Natural killer cell (primary cell): ENCODE measurements around the gene TSPOAP1. TPM values are rescaled to one million over a fixed set of nuclear protein-coding genes. Genes with fewer than 3 reads are reported as not detected.

Experiments used
- ATAC-seq, 3 donors: fragments of 150-1000 bp in 2 of 3; fragments of 200-7000 bp in 1 of 3; cut with Tn5 transposase; 1 replicate in 1 of 3; 2 replicates in 2 of 3; pipeline ENCODE4 v1.10.0; 2021; ENCODE audit warnings: mild to moderate bottlenecking in 2 of 3, moderate library complexity in 2 of 3
- DNase-seq, 2 donors: peaks; one replicate each; pipeline versions ENCODE4 v3.0.0 to v3.0.0-alpha.2; 2013 to 2021; ENCODE audit warnings: mixed read lengths in 1 of 2
- H3K27ac ChIP-seq: one replicate; pipeline ENCODE4 v1.5.1; 2013; ENCODE audit warnings: mild to moderate bottlenecking, low read length
- H3K27me3 ChIP-seq: one replicate; pipeline ENCODE4 v1.6.1; 2013; ENCODE audit warnings: low read length; ENCODE audit not compliant: control insufficient read depth, insufficient read depth
- H3K36me3 ChIP-seq: one replicate; pipeline ENCODE4 v1.6.1; 2013; ENCODE audit warnings: low read length; ENCODE audit not compliant: control insufficient read depth, insufficient read depth
- H3K4me1 ChIP-seq: one replicate; pipeline ENCODE4 v1.6.1; 2013; ENCODE audit warnings: low read length; ENCODE audit not compliant: control insufficient read depth, insufficient read depth
- H3K4me3 ChIP-seq: one replicate; pipeline ENCODE4 v1.5.1; 2013; ENCODE audit warnings: low read length
- H3K9me3 ChIP-seq: one replicate; pipeline ENCODE4 v1.6.1; 2013; ENCODE audit warnings: low read length; ENCODE audit not compliant: control insufficient read depth, insufficient read depth
- H3K27ac Mint-ChIP-seq, 2 donors: one replicate each; pipeline ENCODE4 v1.8.0; 2022; ENCODE audit warnings: mild to moderate bottlenecking in 2 of 2, mixed read lengths in 2 of 2, moderate library complexity in 1 of 2
- H3K27me3 Mint-ChIP-seq, 2 donors: one replicate each; pipeline ENCODE4 v1.8.0; 2022; ENCODE audit warnings: low read depth in 2 of 2, mixed read lengths in 2 of 2
- H3K36me3 Mint-ChIP-seq: one replicate; pipeline ENCODE4 v1.8.0; 2022; ENCODE audit warnings: mixed read lengths
- H3K4me1 Mint-ChIP-seq, 2 donors: one replicate each; pipeline ENCODE4 v1.8.0; 2022; ENCODE audit warnings: mixed read lengths in 2 of 2
- H3K4me3 Mint-ChIP-seq: one replicate; pipeline ENCODE4 v1.8.0; 2022; ENCODE audit warnings: mild to moderate bottlenecking, moderate library complexity, mixed read lengths
- H3K9me3 Mint-ChIP-seq, 2 donors: one replicate each; pipeline ENCODE4 v1.8.0; 2022; ENCODE audit warnings: mixed read lengths in 2 of 2
- whole genome bisulfite sequencing: methylation state at CpG from one replicate; pipeline ENCODE4 v1.1.7; 2013; ENCODE audit warnings: missing lambda C conversion rate; ENCODE audit not compliant: insufficient coverage; 5-methylcytosine and 5-hydroxymethylcytosine counted together
- intact Hi-C: fragments of 100-400 bp; cut with micrococcal nuclease; formaldehyde crosslinking; loops from one replicate; pipeline ENCODE4 v1.14.2; 2022
- total RNA-seq, 4 donors: library from RNA; stranded (reverse); fragments of 120-200 nt in 1 of 4; gene quantifications; one replicate each; pipeline versions ENCODE4 v1.2.3 to v1.2.4, GENCODE V29; 2013 to 2022
- TF ChIP-seq, protein P1 (sequence below): fragments of 200-600 bp; IDR thresholded peaks from one replicate; pipeline ENCODE4 v1.8.0; 2022; ENCODE audit warnings: antibody characterized with exemption

The TSPOAP1 gene
- total RNA-seq, 3 donors from 2014 or later (not counting 1 experiment from before 2014, with no cell fraction given): 176 to 282 (median 246) TPM

DNA sequence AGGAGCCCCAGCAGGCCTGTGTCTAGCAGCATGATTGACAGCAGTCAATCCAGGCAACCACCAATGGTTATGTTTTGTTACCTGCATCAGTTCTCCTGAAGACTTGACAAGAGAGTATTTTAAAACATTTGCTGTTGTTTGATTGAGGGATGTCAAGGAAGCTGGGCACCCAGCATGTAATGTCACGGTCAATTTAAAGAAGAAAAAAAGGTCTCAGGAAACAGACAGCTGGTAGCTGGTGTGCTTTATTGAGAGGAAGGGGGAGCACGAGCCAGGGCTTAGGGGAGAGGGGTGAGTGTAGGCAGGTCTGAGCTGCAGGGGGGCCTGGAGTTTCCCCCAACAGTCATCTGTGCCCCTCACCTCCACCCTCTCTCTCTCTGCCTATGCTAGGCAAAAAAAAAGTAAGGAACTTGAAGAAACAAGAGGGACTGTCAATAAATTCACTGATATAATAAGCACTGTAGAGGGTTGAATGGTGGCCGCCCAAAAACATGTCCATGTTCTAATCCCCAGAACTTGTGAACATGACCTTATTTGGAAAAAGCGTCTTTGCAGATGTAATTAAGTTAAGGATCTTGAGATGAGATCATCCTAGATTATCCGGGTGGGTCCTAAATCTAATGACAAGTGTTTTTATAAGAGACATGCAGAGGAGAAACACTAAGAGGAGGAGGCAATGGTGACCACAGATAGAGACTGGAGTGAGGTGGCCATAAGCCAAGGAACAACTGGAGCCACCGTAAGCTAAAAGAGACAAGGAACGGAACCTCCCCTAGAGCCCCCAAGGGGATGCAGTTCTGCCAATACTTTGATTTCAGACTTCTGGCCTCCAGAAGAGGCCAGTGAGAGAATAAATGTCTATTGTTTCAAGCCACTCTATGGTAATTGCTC lies 14.5 kb downstream of the TSPOAP1 start:
- Histone ChIP-seq H3K4me1 (peaks cover 27% of the 10 kb centered on the region), H3K36me3 (peaks cover 78% of the 10 kb centered on the region), H3K27me3 (no peaks in the 10 kb centered on the region), H3K4me3 (no peak overlapping the region), H3K9me3 (no peaks in the 10 kb centered on the region), H3K27ac (no peak overlapping the region)
- no peak for ATAC-seq
- H3K36me3 Mint-ChIP-seq: no peaks in the 10 kb centered on the region
- peak overlapping the region; percentile 37 to 51 for H3K27ac Mint-ChIP-seq
- DNase-seq: no peak
- no peaks in the 10 kb centered on the region for H3K9me3 Mint-ChIP-seq
- 87% methylated on average over 6 of the region's 7 CpGs for WGBS
- peaks cover 15 to 32% of the 10 kb centered on the region in 2 donors for H3K4me1 Mint-ChIP-seq
- TF ChIP-seq, protein P1, sequence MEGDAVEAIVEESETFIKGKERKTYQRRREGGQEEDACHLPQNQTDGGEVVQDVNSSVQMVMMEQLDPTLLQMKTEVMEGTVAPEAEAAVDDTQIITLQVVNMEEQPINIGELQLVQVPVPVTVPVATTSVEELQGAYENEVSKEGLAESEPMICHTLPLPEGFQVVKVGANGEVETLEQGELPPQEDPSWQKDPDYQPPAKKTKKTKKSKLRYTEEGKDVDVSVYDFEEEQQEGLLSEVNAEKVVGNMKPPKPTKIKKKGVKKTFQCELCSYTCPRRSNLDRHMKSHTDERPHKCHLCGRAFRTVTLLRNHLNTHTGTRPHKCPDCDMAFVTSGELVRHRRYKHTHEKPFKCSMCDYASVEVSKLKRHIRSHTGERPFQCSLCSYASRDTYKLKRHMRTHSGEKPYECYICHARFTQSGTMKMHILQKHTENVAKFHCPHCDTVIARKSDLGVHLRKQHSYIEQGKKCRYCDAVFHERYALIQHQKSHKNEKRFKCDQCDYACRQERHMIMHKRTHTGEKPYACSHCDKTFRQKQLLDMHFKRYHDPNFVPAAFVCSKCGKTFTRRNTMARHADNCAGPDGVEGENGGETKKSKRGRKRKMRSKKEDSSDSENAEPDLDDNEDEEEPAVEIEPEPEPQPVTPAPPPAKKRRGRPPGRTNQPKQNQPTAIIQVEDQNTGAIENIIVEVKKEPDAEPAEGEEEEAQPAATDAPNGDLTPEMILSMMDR: no peak
- H3K4me3 Mint-ChIP-seq: no peak overlapping the region
- intact Hi-C loops: no loop called here
- no peaks in the 10 kb centered on the region for H3K27me3 Mint-ChIP-seq

- intact Hi-C loops: no loop called here
- no peak overlapping the region for H3K4me3 Mint-ChIP-seq
These were observed 15.8 kb downstream of the TSPOAP1 start for GRCh38 chr17:58312829-58313228.

DNA sequence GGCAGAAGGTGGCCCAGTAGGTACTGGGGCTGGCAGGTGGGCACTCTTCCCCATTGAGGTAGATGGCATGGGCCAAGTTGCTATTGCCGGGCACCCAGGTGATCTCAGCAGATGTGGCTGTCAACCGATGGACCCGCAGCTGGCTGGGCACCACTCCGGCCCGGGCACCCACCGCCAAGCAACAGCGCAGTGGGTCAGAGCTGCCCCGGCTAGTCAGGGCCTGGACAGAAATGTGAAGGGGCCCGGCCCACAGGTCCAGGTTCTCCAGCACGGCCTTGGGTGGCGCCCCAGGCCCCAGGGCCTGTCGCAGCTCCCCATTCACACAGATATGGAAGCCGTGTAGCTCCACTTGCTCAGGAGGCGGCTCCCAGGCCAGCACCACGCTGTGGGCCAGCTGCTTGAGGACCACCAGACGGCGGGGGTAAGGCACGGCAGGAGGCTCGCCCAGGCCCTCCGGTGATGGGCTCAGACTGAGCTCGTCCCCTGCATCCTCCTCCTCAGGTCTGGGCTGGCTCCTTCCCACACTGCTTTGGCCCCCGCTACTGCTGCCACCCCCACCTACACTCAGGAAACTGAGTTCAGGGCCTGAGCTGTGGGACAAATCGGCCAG lies 16.5 kb downstream of the TSPOAP1 start:
- H3K4me1 ChIP-seq: peaks cover 8% of the 10 kb centered on the region
- H3K27me3 ChIP-seq: no peaks in the 10 kb centered on the region
- 97% methylated on average over 22 of the region's 23 CpGs for WGBS
- DNase-seq (no peak), ATAC-seq (no peak)
- TF ChIP-seq, protein P1: no peak
- Mint-ChIP-seq H3K27ac (peak overlapping the region in 1 of 2 donors; percentile 56), H3K4me3 (no peak overlapping the region), H3K27me3 (no peaks in the 10 kb centered on the region), H3K4me1 (peaks cover 1 to 19% of the 10 kb centered on the region in 2 donors), H3K9me3 (no peaks in the 10 kb centered on the region), H3K36me3 (no peaks in the 10 kb centered on the region)
- intact Hi-C loops: no loop called here
- H3K36me3 ChIP-seq: peaks cover 85% of the 10 kb centered on the region
- H3K9me3 ChIP-seq: no peaks in the 10 kb centered on the region
- no peak overlapping the region for H3K27ac ChIP-seq
- H3K4me3 ChIP-seq: no peak overlapping the region

More at GRCh38 chr17:58312829-58313228, 15.8 kb downstream of the TSPOAP1 start:
- ATAC-seq (no peak), DNase-seq (peak in 1 of 2 donors; percentile 31)
- H3K27me3 Mint-ChIP-seq: no peaks in the 10 kb centered on the region
- H3K9me3 ChIP-seq: no peaks in the 10 kb centered on the region
- peaks cover 78% of the 10 kb centered on the region for H3K36me3 ChIP-seq
- no peaks in the 10 kb centered on the region for H3K27me3 ChIP-seq
- no peaks in the 10 kb centered on the region for H3K36me3 Mint-ChIP-seq
- 88% methylated on average over 1 of the region's 1 CpG for WGBS
- no peaks in the 10 kb centered on the region for H3K9me3 Mint-ChIP-seq
- peaks cover 8 to 26% of the 10 kb centered on the region in 2 donors for H3K4me1 Mint-ChIP-seq
- peaks cover 15% of the 10 kb centered on the region for H3K4me1 ChIP-seq
- H3K4me3 ChIP-seq: no peak overlapping the region
- TF ChIP-seq, protein P1: no peak
- H3K27ac ChIP-seq: no peak overlapping the region
- H3K27ac Mint-ChIP-seq: peak overlapping the region in 1 of 2 donors; percentile 56
